ENCODE data around the gene FLNA. TPM values are rescaled to one million over a fixed set of nuclear protein-coding genes. Genes with fewer than 3 reads are reported as not detected.

Gene FLNA
- total RNA-seq, 5 donors from 2014 or later (not counting 1 experiment from before 2014, with no cell fraction given), result 893 to 1,483 (median 1,268) TPM

DNA sequence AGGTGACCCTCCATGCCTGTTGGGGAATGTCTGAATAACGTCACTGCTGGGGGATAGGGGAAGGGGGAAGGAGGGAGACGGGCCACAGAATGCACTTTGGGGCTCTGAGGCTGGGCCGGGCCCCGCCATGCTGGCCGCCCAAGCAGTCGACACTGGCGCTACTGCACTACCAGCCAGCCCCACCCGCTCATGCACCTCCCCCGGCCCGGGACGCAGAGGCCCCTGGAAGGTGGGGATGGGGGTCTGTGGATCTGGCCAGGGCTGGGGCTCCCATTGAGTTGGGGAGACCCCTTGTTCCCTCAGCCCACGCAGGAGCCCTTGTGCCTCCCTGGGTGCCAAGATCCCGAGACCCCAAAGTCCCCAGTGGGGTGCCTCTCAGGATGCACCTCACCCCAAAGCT lies 17.8 kb downstream of the FLNA start:
- WGBS (ENCODE audit: insufficient coverage), result no CpG with 5 or more reads among the region's 13 CpGs
- H3K27ac Mint-ChIP-seq, result peak overlapping the region; percentile 55 to 75

GRCh38 chrX:154355776-154356140 lies 18.7 kb downstream of the FLNA start:
- CTCF ChIA-PET, result no interaction called here
- Histone ChIP-seq H3K4me1 (ENCODE audit: control insufficient read depth in 1 of 2, extremely low read depth in 1 of 2, insufficient read depth in 2 of 2, low read length in 2 of 2) (peaks cover 3 to 100% of the 10 kb centered on the region in 2 experiments), H3K27me3 (replicated peaks in 1 of 2; ENCODE audit: control insufficient read depth in 2 of 2, extremely low read depth in 1 of 2, insufficient read depth in 2 of 2, low read length in 1 of 2) (no peaks in the 10 kb centered on the region), H3K9me3 (no peaks in the 10 kb centered on the region), H3K27ac (ENCODE audit: low read length) (peak overlapping the region; percentile 12), H3K36me3 (ENCODE audit: control insufficient read depth in 2 of 2, extremely low read depth in 1 of 2, insufficient read depth in 1 of 2, low read length in 1 of 2) (peaks cover 14 to 94% of the 10 kb centered on the region in 2 donors), H3K4me3 (ENCODE audit: control insufficient read depth in 1 of 2, extremely low read depth in 1 of 2, low read length in 1 of 2) (no peak overlapping the region)
- POLR2A ChIA-PET, result no interaction called here
- H3K27me3 Mint-ChIP-seq, result no peaks in the 10 kb centered on the region
- no peak overlapping the region for H3K27ac Mint-ChIP-seq
- DNase-seq (no peak), ATAC-seq (replicated peaks in 1 of 4) (no peak)
- 80% methylated on average over 5 of the region's 12 CpGs for WGBS (ENCODE audit: insufficient coverage)
- H3K4me3 Mint-ChIP-seq, result no peak overlapping the region
- no peaks in the 10 kb centered on the region for H3K9me3 Mint-ChIP-seq
- peaks cover 5% of the 10 kb centered on the region for H3K36me3 Mint-ChIP-seq
- peaks cover 16 to 66% (median 37%) of the 10 kb centered on the region in 3 donors for H3K4me1 Mint-ChIP-seq

More for the DNA sequence above, 17.8 kb downstream of the FLNA start:
- no peak overlapping the region for H3K27ac ChIP-seq (ENCODE audit: low read length)
- peaks cover 0 to 97% of the 10 kb centered on the region in 2 experiments for H3K4me1 ChIP-seq (ENCODE audit: control insufficient read depth in 1 of 2, extremely low read depth in 1 of 2, insufficient read depth in 2 of 2, low read length in 2 of 2)
- H3K9me3 ChIP-seq, result no peaks in the 10 kb centered on the region
- no peaks in the 10 kb centered on the region for H3K9me3 Mint-ChIP-seq
- H3K4me1 Mint-ChIP-seq, result peaks cover 8 to 66% (median 32%) of the 10 kb centered on the region in 3 donors
- H3K36me3 Mint-ChIP-seq, result peaks cover 5% of the 10 kb centered on the region
- H3K4me3 Mint-ChIP-seq, result no peak overlapping the region
- ChIA-PET POLR2A (no interaction called here), CTCF (interaction anchor here in 1 of 2 donors (0.6 kb wide), 1 partner anchor 53 kb away, joined by 3 read pairs; no protein-coding TSS in a partner anchor)
- no peak overlapping the region for H3K4me3 ChIP-seq (ENCODE audit: control insufficient read depth in 1 of 2, extremely low read depth in 1 of 2, low read length in 1 of 2)
- no peaks in the 10 kb centered on the region for H3K27me3 ChIP-seq (replicated peaks in 1 of 2; ENCODE audit: control insufficient read depth in 2 of 2, extremely low read depth in 1 of 2, insufficient read depth in 2 of 2, low read length in 1 of 2)
- DNase-seq (no peak), ATAC-seq (replicated peaks in 1 of 4) (no peak)
- peaks cover 14 to 91% of the 10 kb centered on the region in 2 donors for H3K36me3 ChIP-seq (ENCODE audit: control insufficient read depth in 2 of 2, extremely low read depth in 1 of 2, insufficient read depth in 1 of 2, low read length in 1 of 2)
- no peaks in the 10 kb centered on the region for H3K27me3 Mint-ChIP-seq

DNA sequence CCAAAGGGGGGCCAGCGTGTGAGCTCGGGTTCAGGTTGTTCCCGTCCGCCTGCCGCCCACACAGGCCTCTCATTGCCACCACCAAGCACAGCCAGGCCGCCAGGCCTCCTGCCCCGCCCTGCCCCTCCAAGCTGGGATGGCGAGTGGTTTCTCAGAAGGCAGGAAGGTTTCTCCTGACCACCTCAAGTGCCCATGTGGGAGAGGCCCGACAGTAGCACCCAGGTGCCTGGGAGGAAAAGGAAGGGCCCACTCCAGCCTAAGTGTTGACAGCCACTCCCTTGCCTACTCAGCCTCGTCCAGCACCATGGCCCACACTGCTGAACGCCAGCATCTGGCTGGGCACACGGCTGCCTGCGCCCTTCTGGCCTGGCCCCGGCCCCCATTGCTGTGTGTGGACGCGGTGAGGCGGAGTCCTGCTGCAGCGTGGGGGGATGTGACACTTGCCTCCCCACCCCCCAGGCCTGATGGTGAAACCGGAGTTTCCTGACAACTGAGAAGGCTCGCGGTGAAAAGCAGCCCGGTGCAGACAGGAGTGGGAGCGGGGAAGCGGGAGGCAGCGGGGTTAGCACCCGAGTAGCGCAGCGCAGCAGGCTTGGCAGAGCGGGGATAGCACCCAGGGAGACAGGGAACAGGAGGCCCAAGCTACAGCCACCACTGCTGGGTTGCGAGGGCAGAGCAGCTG lies 19.2 kb downstream of the FLNA start:
- H3K4me1 Mint-ChIP-seq, result peaks cover 19 to 70% (median 37%) of the 10 kb centered on the region in 3 donors
- peaks cover 5% of the 10 kb centered on the region for H3K36me3 Mint-ChIP-seq

GRCh38 chrX:154354516-154354915 lies 19.9 kb downstream of the FLNA start:
- Histone ChIP-seq H3K4me3 (ENCODE audit: control insufficient read depth in 1 of 2, extremely low read depth in 1 of 2, low read length in 1 of 2) (no peak overlapping the region), H3K4me1 (ENCODE audit: control insufficient read depth in 1 of 2, extremely low read depth in 1 of 2, insufficient read depth in 2 of 2, low read length in 2 of 2) (peaks cover 4 to 100% of the 10 kb centered on the region in 2 experiments), H3K36me3 (ENCODE audit: control insufficient read depth in 2 of 2, extremely low read depth in 1 of 2, insufficient read depth in 1 of 2, low read length in 1 of 2) (peaks cover 12 to 95% of the 10 kb centered on the region in 2 donors), H3K27me3 (replicated peaks in 1 of 2; ENCODE audit: control insufficient read depth in 2 of 2, extremely low read depth in 1 of 2, insufficient read depth in 2 of 2, low read length in 1 of 2) (no peaks in the 10 kb centered on the region), H3K27ac (ENCODE audit: low read length) (no peak overlapping the region), H3K9me3 (no peaks in the 10 kb centered on the region)
- Mint-ChIP-seq H3K36me3 (peaks cover 8% of the 10 kb centered on the region), H3K4me1 (peaks cover 19 to 77% (median 42%) of the 10 kb centered on the region in 3 donors), H3K27me3 (no peaks in the 10 kb centered on the region), H3K4me3 (no peak overlapping the region), H3K9me3 (no peaks in the 10 kb centered on the region), H3K27ac (no peak overlapping the region)
- ATAC-seq (replicated peaks in 1 of 4) (no peak), DNase-seq (no peak)
- POLR2A ChIA-PET, result no interaction called here
- WGBS (ENCODE audit: insufficient coverage), result 100% methylated on average over 1 of the region's 13 CpGs
- CTCF ChIA-PET, result no interaction called here

More for the DNA sequence above, 19.2 kb downstream of the FLNA start:
- H3K36me3 ChIP-seq (ENCODE audit: control insufficient read depth in 2 of 2, extremely low read depth in 1 of 2, insufficient read depth in 1 of 2, low read length in 1 of 2), result peaks cover 14 to 95% of the 10 kb centered on the region in 2 donors
- ATAC-seq (replicated peaks in 1 of 4), result no peak
- CTCF ChIA-PET, result no interaction called here
- peaks cover 4 to 100% of the 10 kb centered on the region in 2 experiments for H3K4me1 ChIP-seq (ENCODE audit: control insufficient read depth in 1 of 2, extremely low read depth in 1 of 2, insufficient read depth in 2 of 2, low read length in 2 of 2)
- POLR2A ChIA-PET, result no interaction called here
- Mint-ChIP-seq H3K27me3 (no peaks in the 10 kb centered on the region), H3K9me3 (no peaks in the 10 kb centered on the region), H3K4me3 (no peak overlapping the region), H3K27ac (peak overlapping the region in 1 of 2 donors; percentile 22)
- no peaks in the 10 kb centered on the region for H3K27me3 ChIP-seq (replicated peaks in 1 of 2; ENCODE audit: control insufficient read depth in 2 of 2, extremely low read depth in 1 of 2, insufficient read depth in 2 of 2, low read length in 1 of 2)
- DNase-seq, result no peak
- 87% methylated on average over 7 of the region's 30 CpGs for WGBS (ENCODE audit: insufficient coverage)
- no peak overlapping the region for H3K4me3 ChIP-seq (ENCODE audit: control insufficient read depth in 1 of 2, extremely low read depth in 1 of 2, low read length in 1 of 2)
- no peaks in the 10 kb centered on the region for H3K9me3 ChIP-seq
- H3K27ac ChIP-seq (ENCODE audit: low read length), result peak overlapping the region; percentile 3

- no peak for DNase-seq
- Histone ChIP-seq H3K36me3 (ENCODE audit: control insufficient read depth in 2 of 2, extremely low read depth in 1 of 2, insufficient read depth in 1 of 2, low read length in 1 of 2) (peaks cover 8 to 95% of the 10 kb centered on the region in 2 donors), H3K9me3 (no peaks in the 10 kb centered on the region), H3K4me3 (ENCODE audit: control insufficient read depth in 1 of 2, extremely low read depth in 1 of 2, low read length in 1 of 2) (no peak overlapping the region), H3K27me3 (replicated peaks in 1 of 2; ENCODE audit: control insufficient read depth in 2 of 2, extremely low read depth in 1 of 2, insufficient read depth in 2 of 2, low read length in 1 of 2) (no peaks in the 10 kb centered on the region), H3K4me1 (ENCODE audit: control insufficient read depth in 1 of 2, extremely low read depth in 1 of 2, insufficient read depth in 2 of 2, low read length in 2 of 2) (peaks cover 4 to 100% of the 10 kb centered on the region in 2 experiments), H3K27ac (ENCODE audit: low read length) (no peak overlapping the region)
- Mint-ChIP-seq H3K36me3 (peaks cover 8% of the 10 kb centered on the region), H3K27ac (peak overlapping the region; percentile 19 to 55), H3K9me3 (no peaks in the 10 kb centered on the region), H3K27me3 (no peaks in the 10 kb centered on the region), H3K4me3 (peak overlapping the region in 1 of 3 donors; percentile 19), H3K4me1 (peaks cover 19 to 81% (median 44%) of the 10 kb centered on the region in 3 donors)
- 100% methylated on average over 1 of the region's 14 CpGs for WGBS (ENCODE audit: insufficient coverage)
- POLR2A ChIA-PET, result no interaction called here
- CTCF ChIA-PET, result no interaction called here
- no peak for ATAC-seq (replicated peaks in 1 of 4)
Observed at GRCh38 chrX:154354013-154354412, 20.4 kb downstream of the FLNA start.

GRCh38 chrX:154353172-154353843 lies 21.1 kb downstream of the FLNA start:
- WGBS (ENCODE audit: insufficient coverage), result 91% methylated on average over 13 of the region's 24 CpGs
- Mint-ChIP-seq H3K27ac (peak overlapping the region; percentile 55), H3K36me3 (peaks cover 4% of the 10 kb centered on the region), H3K4me3 (peak overlapping the region in 1 of 3 donors; percentile 19), H3K9me3 (no peaks in the 10 kb centered on the region), H3K4me1 (peaks cover 21 to 78% (median 45%) of the 10 kb centered on the region in 3 donors), H3K27me3 (no peaks in the 10 kb centered on the region)
- DNase-seq (no peak), ATAC-seq (replicated peaks in 1 of 4) (no peak)
- ChIA-PET CTCF (no interaction called here), POLR2A (no interaction called here)
- peaks cover 2 to 95% of the 10 kb centered on the region in 2 donors for H3K36me3 ChIP-seq (ENCODE audit: control insufficient read depth in 2 of 2, extremely low read depth in 1 of 2, insufficient read depth in 1 of 2, low read length in 1 of 2)
- H3K27ac ChIP-seq (ENCODE audit: low read length), result peak overlapping the region; percentile 38
- H3K4me3 ChIP-seq (ENCODE audit: control insufficient read depth in 1 of 2, extremely low read depth in 1 of 2, low read length in 1 of 2), result no peak overlapping the region
- no peaks in the 10 kb centered on the region for H3K9me3 ChIP-seq
- no peaks in the 10 kb centered on the region for H3K27me3 ChIP-seq (replicated peaks in 1 of 2; ENCODE audit: control insufficient read depth in 2 of 2, extremely low read depth in 1 of 2, insufficient read depth in 2 of 2, low read length in 1 of 2)
- H3K4me1 ChIP-seq (ENCODE audit: control insufficient read depth in 1 of 2, extremely low read depth in 1 of 2, insufficient read depth in 2 of 2, low read length in 2 of 2), result peaks cover 4 to 100% of the 10 kb centered on the region in 2 experiments
